ENCODE data around the gene CASP10.

DNA sequence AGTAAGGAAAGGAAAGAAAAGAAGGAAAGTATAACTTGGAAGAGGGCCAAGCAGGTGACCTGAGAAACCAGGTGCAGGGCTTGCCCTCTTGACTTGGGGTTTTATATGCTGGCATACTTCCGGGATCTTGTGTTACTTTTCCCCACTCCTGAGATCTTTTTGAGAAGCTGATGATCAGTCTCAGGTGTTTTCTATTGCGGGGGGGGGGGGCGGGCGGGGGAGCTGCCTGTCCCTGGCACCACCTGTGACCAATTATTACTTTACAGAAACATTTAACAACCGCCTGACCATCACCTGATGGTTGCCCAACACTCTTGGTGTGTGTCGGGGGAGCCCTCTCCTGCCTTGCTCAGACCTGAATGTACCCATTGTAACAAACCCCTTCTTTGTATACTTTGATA is 6.9 kb upstream of the CASP10 start:
- TF ChIP-seq CHD4 (IDR thresholded peaks at IDR 0.05; ENCODE audit: insufficient read depth, insufficient replicate concordance, low read depth, low read length, poor library complexity, severe bottlenecking), result no peak
- no peak for TF ChIP-seq HMG20B (CRISPR knock-in tag; IDR thresholded peaks at IDR 0.05)
- no peak for TF ChIP-seq ZNF274 (IDR thresholded peaks at IDR 0.05; ENCODE audit: borderline replicate concordance, low read depth, low read length)
- TF ChIP-seq ARID2 (IDR thresholded peaks at IDR 0.05), result no peak
- TF ChIP-seq CREB5 (CRISPR knock-in tag; IDR thresholded peaks at IDR 0.05), result no peak
- TF ChIP-seq, protein P1, sequence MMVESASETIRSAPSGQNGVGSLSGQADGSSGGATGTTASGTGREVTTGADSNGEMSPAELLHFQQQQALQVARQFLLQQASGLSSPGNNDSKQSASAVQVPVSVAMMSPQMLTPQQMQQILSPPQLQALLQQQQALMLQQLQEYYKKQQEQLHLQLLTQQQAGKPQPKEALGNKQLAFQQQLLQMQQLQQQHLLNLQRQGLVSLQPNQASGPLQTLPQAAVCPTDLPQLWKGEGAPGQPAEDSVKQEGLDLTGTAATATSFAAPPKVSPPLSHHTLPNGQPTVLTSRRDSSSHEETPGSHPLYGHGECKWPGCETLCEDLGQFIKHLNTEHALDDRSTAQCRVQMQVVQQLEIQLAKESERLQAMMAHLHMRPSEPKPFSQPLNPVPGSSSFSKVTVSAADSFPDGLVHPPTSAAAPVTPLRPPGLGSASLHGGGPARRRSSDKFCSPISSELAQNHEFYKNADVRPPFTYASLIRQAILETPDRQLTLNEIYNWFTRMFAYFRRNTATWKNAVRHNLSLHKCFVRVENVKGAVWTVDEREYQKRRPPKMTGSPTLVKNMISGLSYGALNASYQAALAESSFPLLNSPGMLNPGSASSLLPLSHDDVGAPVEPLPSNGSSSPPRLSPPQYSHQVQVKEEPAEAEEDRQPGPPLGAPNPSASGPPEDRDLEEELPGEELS (CRISPR knock-in tag; IDR thresholded peaks at IDR 0.05; ENCODE audit: borderline replicate concordance), result no peak
- TF ChIP-seq, protein P2, sequence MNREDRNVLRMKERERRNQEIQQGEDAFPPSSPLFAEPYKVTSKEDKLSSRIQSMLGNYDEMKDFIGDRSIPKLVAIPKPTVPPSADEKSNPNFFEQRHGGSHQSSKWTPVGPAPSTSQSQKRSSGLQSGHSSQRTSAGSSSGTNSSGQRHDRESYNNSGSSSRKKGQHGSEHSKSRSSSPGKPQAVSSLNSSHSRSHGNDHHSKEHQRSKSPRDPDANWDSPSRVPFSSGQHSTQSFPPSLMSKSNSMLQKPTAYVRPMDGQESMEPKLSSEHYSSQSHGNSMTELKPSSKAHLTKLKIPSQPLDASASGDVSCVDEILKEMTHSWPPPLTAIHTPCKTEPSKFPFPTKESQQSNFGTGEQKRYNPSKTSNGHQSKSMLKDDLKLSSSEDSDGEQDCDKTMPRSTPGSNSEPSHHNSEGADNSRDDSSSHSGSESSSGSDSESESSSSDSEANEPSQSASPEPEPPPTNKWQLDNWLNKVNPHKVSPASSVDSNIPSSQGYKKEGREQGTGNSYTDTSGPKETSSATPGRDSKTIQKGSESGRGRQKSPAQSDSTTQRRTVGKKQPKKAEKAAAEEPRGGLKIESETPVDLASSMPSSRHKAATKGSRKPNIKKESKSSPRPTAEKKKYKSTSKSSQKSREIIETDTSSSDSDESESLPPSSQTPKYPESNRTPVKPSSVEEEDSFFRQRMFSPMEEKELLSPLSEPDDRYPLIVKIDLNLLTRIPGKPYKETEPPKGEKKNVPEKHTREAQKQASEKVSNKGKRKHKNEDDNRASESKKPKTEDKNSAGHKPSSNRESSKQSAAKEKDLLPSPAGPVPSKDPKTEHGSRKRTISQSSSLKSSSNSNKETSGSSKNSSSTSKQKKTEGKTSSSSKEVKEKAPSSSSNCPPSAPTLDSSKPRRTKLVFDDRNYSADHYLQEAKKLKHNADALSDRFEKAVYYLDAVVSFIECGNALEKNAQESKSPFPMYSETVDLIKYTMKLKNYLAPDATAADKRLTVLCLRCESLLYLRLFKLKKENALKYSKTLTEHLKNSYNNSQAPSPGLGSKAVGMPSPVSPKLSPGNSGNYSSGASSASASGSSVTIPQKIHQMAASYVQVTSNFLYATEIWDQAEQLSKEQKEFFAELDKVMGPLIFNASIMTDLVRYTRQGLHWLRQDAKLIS (CRISPR knock-in tag; IDR thresholded peaks at IDR 0.05), result no peak
- TF ChIP-seq NR4A1 (CRISPR knock-in tag; IDR thresholded peaks at IDR 0.05), result no peak
- TF ChIP-seq NR4A1 (tag; IDR thresholded peaks at IDR 0.05), result no peak
- TF ChIP-seq ZNF740 (CRISPR knock-in tag; IDR thresholded peaks at IDR 0.05), result no peak
- no peak for TF ChIP-seq ZNF740 (tag; IDR thresholded peaks at IDR 0.05)

Measured in K562 (cell line).